Activated T-helper 1 cell treated with Interleukin-2 at 50 U/mL for 16 hours (primary cell): Measurements from ENCODE around the gene CHERP.
"Not testable (repeated sequence)": the region's sequence is repeated elsewhere in the genome, so short reads cannot be mapped to it uniquely, and the experiment has no call there.

ENCODE experiments used
- DNase-seq: peaks from one replicate; pipeline ENCODE4 v3.0.0-alpha.2; 2020; ENCODE audit warnings: low read depth

The CHERP gene

GRCh38 chr19:16476401-16476800, 65.8 kb downstream of the CHERP start:
- no peak for DNase-seq

GRCh38 chr19:16473875-16474392, 68.3 kb downstream of the CHERP start:
- no peak for DNase-seq

DNA sequence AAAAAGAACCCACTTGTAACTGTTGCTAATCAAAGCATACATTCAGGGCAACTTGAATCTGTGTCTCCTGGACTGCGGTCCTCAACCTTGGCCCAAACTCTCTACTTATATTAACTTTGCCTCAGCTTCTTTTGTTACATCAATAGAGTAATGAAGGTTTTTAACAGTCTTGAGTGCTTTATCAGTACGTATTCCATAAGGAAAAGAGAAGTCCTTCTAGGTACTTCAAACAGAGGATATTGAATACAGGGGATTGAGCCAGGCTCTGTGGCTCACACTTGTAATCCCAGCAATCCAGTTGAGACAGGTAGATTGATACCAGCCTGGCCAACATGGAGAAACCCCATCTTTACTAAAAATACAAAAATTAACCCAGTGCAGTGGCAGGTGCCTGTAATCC, 69.2 kb downstream of the CHERP start:
- no peak for DNase-seq

GRCh38 chr19:16472559-16472899, 69.7 kb downstream of the CHERP start:
- DNase-seq = not testable (repeated sequence)

DNA sequence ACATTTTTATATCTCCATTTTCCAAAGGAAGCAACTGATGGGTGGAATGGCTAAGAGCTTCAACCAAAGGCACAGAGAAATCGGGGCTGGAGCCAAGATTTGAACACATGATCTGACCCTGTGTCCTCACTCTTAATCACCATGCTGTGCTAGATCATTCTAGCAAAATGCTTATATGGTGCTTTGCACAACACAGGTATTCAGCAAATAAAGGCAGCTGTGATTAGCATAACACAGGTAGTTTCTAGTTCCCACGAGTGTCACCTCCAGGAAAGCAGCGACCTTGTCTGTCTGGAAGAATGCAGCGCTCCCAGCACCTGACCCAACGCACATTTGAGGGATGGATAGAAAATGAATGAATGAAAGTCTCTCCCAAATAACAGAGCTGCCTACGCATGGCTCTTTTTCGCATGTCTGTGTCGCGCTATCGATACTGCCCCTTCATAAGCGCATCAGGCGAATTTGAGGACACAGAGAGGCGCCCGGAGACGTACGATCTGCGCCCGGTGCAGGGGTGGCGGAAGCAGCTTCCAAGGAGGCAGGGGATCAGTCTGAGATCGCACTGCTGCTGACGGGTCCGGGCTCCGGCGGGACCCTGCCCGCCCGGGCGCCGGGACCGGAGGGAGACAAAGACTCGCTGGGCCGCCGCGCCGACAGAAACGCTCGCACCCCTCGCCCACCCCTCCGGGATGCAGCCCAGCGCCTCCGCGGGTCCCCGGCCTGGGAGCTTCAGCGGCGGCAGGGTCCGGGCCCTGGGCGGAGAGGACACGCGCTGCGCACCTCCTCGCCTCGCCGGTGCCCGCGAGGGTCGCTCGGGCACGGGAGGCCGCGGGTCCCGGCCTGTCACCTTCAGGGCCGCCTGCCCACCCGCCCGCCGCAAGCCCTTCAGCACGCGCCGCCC, 71.1 kb downstream of the CHERP start:
- DNase-seq = peak; percentile 12

- no peak for DNase-seq
Observed at GRCh38 chr19:16470541-16470910, 71.7 kb downstream of the CHERP start.
